ENCODE measurements around the gene METTL5. TPM values are rescaled to one million over a fixed set of nuclear protein-coding genes. Genes with fewer than 3 reads are reported as not detected.

Gene METTL5
- total RNA-seq, 1 donor from 2014 or later: 38.5 TPM

DNA sequence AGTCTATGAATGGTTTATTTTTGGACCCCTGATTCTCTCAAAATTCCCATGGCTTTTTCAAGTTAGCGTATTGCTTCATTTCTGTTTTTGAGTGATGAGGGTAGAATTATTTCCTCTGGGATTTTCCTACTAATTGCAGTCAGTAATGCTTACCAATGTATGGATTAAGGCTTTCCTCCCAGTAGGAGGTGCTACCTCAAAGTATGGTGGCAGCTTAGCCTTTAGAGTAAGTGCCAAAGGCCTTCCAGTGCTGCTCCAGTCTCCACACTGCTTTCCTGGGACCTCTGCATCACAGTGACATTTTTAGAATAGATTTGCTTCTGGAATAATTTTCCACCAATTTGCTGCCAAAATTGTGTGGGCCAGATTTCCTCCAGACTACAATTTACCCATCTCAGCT, 42.2 kb downstream of the METTL5 start:
- DNase-seq (ENCODE audit: extremely low read depth, low read depth, low spot score): no peak

DNA sequence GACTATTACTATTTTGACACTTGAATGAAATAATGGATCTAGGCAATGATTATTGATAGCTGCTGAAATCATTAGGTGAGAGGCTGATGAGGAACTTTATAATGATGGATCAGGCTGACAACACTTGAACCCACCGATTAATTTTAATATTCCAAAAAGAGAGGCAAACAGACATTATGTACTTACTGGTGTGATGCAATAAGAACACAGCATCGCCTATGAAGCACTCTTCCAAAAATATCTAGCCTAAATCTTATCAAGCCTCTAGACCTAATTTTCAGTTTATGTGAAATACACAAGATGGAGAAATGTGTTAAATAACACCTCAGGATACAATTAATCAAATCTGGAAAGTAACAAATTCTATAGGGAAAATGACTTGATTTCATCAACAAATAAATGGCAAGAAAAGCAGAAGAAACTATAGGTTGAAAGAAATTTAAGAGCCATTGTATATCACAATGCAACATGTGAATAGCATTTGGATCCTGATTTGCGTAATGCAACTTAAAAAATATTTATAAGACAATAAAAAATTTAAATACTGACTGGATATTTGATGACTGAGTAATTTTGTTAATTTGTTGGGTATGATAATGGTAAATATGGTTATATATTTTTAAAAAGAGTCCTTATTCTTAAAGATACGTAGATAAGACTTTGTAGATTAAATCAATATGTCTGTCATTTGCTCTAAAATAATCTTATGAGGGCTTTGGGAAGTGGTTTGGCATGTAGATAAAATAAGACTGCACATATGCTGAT, 43.3 kb downstream of the METTL5 start:
- no peak for DNase-seq (ENCODE audit: extremely low read depth, low read depth, low spot score)

DNA sequence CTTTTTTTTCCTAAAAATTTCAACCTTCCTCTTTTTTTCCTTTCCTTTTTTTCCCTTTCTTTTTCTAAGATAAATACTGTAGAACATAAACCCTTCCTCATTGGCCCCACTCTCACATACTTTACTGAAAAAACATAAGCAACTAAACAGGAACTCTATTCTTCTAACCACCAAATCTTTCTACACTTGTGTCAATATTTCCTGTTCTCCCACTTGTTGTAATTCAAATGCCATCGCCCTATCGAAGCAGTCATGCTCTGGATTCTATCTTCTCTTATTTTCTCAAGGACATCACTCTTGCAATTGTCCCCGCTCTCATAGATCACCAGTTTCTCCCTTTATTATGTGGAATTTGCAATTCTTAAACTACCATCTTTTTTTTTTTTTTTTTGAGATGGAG, 46.3 kb downstream of the METTL5 start:
- no peak for DNase-seq (ENCODE audit: extremely low read depth, low read depth, low spot score)

DNA sequence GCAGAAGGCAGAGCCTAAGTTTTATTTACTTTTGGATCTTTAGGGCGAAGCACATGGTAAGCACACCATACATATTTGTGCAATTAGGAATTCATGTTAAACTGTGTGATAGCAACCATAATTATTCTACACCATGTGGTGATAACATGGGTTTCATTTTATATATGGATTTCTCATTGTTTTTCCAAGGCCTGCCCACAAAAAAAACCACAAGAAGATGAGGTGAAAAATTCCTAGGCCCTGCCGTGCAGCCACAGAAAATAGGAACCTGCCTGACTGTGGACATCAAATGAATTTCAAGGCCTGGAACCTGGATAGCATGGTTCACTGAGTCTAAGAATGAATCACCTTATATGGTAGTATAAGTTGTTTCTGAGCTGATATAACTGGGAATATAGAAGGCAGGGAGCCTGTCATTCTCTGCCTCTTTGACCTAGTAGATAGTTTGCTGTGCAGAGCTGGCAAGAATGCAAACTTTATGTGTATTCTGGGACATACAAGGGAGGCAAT, 48.4 kb downstream of the METTL5 start:
- DNase-seq (ENCODE audit: extremely low read depth, low read depth, low spot score): no peak

DNA sequence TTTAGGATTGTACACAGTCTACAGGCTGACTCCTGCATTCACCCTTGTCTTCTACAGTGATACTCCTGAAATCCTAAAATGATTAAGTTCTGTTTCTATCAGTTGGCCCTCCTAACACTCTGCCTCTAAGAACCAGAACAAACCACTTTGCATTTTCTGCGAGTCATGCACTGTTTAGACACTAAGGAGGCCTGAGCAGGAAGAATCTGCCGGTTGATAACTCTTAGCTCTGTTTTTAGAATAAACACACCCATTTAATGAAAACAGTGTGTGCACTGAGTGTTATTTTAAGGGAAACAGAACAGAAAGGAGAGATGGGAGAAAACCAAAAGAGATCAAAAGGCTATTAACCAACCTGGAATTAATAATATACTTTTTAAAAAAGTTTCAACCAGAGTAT, 48.9 kb downstream of the METTL5 start:
- DNase-seq (ENCODE audit: extremely low read depth, low read depth, low spot score): no peak

DNA sequence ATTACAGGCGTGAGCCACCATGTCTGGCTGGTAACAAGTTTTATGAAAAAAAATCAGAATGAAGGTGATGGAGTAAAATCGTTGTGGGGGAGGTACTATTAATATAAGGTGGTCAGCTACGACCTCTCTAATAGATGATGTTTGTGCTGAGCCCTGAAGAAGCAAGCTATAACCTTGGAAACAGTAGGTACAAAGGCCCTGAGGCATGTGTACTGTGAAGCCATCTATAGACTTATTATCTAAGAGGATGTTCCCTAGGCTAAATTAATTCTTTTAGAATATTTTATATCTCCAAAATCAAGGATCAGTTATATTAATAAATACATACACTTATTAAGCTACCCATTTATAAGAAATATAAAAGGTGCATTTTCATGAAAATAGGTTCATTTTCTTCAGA, 49.4 kb downstream of the METTL5 start:
- no peak for DNase-seq (ENCODE audit: extremely low read depth, low read depth, low spot score)

DNA sequence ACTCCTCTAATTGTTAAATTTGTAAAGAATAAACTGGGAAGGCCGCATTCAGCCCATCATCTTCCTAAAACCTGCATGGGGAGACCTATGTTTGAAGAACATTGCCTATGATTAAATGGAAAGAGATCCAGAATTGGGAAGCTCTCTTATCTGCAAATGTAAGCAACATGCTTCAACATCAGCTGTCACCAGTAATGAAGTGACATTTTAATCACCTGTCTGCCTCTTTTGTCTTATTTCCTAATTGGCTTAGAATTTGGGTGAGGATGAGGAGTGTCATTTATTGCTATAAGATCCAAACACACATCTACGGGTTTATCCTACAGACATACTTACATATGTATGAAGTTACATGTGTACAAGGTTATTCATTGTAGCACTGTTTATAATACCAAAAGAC, 52.1 kb downstream of the METTL5 start:
- DNase-seq (ENCODE audit: extremely low read depth, low read depth, low spot score): no peak

DNA sequence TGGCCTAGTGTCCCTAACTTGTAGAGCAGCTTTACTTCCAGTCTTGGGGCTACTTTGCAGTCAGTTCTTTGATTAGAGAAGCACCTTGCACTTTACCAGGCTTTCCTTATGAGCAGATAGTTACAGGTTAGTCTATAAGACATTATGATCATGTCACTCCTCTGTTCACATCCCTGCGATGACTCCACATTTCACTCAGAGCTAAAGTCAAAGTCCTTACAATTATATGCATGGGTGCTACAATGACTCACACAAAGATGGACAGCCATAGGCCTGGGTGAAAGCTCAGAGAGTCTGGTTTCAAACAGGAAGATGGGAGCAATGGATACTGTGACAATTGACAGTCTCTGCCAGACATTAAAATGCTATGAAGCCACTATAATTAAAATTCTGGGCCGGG, 53.1 kb downstream of the METTL5 start:
- no peak for DNase-seq (ENCODE audit: extremely low read depth, low read depth, low spot score)

DNA sequence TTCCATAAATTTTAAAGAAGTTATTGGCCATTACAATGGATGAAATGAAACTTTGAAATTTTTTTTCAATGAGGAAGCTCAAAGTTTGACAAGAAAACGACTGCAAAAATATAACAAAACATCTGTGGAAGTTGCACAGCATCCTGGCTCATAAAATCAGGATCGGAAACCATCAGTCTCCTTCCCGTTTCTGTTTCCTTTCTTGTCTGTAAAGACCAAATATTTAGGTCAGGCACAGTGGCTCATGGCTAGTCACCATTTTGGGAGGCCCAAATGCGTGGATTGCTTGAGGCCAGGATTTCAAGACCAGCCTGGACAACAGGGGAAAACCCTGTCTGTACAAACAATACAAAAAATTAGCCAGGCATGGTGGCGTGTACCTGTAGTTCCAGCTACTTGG, 53.7 kb downstream of the METTL5 start:
- no peak for DNase-seq (ENCODE audit: extremely low read depth, low read depth, low spot score)

DNA sequence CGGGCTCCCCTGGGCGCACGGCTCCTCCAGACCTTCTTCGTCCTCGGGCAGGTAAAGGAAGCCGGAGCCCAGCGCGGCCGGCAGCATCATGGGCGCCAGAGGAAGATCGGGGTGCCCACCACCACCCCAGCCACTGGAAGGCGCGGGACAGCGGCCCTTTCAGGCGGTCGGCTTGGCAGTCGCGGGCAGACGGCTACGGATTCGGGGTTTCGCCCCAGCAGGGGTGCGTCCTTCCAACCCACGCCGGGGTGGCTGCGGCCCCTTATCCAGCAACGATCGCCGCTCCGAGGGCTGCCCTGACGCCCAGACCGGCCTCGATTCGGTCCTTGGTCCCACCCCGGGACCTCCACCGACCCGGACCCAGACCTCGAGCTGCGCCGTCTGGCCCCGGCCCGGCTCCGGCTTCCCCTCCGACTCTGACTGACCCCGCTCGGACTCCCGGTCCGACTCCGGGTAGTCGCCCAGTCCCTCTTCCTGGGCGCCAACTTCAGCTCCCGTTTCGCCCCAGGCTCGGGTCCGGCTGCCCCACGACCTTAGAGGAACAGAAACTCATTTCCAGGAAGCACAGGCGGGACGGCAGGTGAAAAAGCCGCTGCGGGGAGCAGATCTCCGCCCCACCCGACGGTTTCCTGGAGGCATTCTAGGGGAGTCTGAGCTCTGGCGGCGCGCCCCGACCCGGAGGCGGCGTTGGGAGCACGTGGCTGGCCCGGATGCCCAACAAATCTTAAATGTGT, 56.3 kb downstream of the METTL5 start:
- no peak for DNase-seq (ENCODE audit: extremely low read depth, low read depth, low spot score)

DNA sequence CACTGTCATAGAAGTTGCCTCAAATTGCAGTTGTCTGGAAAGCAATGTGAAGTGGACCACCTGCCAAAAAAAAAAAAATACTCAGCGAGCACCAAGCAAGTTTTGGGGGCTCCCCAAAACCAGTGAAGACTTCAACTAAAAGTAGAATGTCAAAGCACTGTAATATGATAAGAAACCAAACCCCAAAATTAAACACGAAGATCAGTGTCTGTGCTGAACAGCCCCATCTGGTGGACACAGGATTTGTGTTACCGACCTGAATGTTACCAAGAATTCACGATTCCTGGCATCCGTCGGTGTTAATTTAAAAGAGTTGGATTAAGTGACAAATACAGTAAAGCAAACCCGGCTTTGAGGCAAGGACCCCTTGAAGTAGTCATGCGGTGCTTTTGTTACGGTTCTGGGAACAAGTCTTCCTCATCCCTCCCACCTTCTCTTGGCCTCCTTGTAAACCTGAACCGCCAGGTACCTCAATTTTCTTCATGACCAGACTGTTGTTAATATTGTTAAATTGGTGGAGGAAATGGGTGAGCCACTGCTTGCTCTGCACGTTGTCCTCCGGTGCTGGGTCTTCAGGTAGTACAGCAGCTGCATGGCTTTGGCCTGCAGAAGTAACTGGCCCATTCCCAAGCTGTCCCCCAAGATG, 57.3 kb downstream of the METTL5 start:
- peak; percentile 39 for DNase-seq (ENCODE audit: extremely low read depth, low read depth, low spot score)

DNA sequence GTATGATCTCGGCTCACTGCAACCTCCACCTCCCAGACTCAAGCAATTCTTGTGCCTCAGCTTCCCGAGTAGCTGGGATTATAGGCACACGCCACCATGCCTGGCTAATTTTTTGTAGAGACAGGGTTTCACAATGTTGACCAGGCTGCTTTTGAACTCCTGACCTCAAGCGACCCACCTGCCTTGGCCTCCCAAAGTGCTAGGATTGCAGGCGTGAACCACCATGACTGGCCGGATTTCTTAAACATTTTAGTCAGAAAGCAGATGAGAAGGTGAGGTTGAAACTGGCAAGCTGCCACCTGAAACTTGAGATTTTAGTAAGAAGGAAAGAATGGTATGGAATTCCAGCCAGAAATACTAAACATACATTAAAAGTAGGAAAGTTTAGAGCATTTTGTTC, 59.2 kb downstream of the METTL5 start:
- DNase-seq (ENCODE audit: extremely low read depth, low read depth, low spot score): no peak

DNA sequence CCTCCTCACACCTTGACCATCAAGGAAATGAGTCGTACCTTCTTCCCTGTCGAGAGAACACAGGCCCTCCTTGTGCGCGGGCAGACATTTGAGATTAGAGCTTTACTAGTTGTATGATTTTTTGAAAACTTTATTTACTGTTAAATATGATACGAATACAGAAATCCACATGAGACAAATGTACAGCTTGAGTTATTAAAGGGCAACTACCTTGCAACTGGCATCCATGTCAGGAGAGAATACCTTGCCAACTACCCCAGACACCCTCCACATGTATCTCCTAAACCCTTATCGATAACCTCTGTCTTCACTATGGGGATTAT, 62.8 kb downstream of the METTL5 start:
- no peak for DNase-seq (ENCODE audit: extremely low read depth, low read depth, low spot score)

Other genes starting within 250 kb of the METTL5 start
- 21.2 TPM in 2 replicates for gene PPIG, start 240.6 kb downstream of the METTL5 start, total RNA-seq
- gene CFAP210, start 130.5 kb downstream of the METTL5 start, total RNA-seq: not detected in 2 replicates
- 0.29 and 4.4 TPM in 2 replicates for gene PHOSPHO2, start 130.4 kb downstream of the METTL5 start, total RNA-seq
- gene KLHL23, start 91.1 kb downstream of the METTL5 start, total RNA-seq: 5.1 and 7.9 TPM in 2 replicates
- 84.8 and 92.9 TPM in 2 replicates for gene SSB, start 26.0 kb downstream of the METTL5 start, total RNA-seq
- 18.5 and 28.5 TPM in 2 replicates for gene UBR3, start 2.5 kb upstream of the METTL5 start, total RNA-seq

All from glomerular endothelial cell (primary cell).